ENCODE data around the gene IFRD2. TPM values are rescaled to one million over a fixed set of nuclear protein-coding genes. Genes with fewer than 3 reads are reported as not detected.

Gene IFRD2
- total RNA-seq, 4 donors from 2014 or later: 37.3 to 85.4 (median 64.9) TPM

DNA sequence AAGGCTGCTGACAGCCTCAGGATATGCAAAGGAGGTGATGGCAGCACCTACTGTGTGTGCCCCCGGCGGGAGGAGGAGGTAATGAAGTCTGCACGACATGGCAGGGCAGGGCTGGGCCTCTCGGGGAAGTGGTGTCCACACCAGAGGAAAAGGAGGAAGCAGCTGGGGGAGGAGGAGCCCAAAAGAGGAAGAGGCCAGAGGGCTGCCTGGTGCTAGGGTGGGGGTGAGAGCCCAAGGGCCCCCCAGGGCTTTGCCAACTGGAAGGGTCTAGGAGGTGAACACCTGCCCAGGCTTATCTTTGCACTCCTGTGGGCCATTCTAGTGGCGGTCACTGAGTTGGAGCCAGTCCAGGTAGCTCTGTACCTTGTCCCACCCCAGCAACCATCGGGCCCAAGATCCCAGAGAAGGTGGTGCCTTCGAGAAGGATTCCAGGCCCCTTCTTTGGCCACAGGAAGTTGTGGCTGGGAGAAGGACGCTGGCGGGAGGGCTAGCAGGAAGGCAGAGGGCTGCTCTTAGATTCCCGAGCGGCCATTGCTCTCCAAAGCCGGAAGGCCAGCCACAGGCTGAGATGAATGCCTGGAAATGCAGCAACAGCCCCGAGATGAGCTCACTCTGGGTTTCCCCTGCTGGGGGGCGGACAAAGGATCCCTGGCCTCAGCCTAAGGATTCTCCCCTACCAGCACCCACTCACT is 49.2 kb downstream of the IFRD2 start:
- peak; percentile 34 for ATAC-seq
- Histone ChIP-seq H3K27ac (peak overlapping the region in 3 of 4 donors; percentile 84 to 100 (median 96)), H3K36me3 (peaks cover 0 to 21% of the 10 kb centered on the region in 2 donors), H3K4me3 (peak overlapping the region in 1 of 2 donors; percentile 11), H3K4me1 (peaks cover 3 to 100% (median 92%) of the 10 kb centered on the region in 3 donors), H3K9me3 (no peaks in the 10 kb centered on the region), H3K27me3 (no peaks in the 10 kb centered on the region)
- TF ChIP-seq, protein P1, sequence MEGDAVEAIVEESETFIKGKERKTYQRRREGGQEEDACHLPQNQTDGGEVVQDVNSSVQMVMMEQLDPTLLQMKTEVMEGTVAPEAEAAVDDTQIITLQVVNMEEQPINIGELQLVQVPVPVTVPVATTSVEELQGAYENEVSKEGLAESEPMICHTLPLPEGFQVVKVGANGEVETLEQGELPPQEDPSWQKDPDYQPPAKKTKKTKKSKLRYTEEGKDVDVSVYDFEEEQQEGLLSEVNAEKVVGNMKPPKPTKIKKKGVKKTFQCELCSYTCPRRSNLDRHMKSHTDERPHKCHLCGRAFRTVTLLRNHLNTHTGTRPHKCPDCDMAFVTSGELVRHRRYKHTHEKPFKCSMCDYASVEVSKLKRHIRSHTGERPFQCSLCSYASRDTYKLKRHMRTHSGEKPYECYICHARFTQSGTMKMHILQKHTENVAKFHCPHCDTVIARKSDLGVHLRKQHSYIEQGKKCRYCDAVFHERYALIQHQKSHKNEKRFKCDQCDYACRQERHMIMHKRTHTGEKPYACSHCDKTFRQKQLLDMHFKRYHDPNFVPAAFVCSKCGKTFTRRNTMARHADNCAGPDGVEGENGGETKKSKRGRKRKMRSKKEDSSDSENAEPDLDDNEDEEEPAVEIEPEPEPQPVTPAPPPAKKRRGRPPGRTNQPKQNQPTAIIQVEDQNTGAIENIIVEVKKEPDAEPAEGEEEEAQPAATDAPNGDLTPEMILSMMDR (IDR thresholded peaks at IDR 0.05): peak in 2 of 4 experiments; percentile 5 to 15
- no peak for TF ChIP-seq POLR2A (IDR thresholded peaks at IDR 0.05)
- 38% methylated on average over 4 of the region's 14 CpGs; no CpG with 5 or more reads in 1 of the 2 donors for WGBS, 2 donors (ENCODE audit: low coverage in 1 of 2)

DNA sequence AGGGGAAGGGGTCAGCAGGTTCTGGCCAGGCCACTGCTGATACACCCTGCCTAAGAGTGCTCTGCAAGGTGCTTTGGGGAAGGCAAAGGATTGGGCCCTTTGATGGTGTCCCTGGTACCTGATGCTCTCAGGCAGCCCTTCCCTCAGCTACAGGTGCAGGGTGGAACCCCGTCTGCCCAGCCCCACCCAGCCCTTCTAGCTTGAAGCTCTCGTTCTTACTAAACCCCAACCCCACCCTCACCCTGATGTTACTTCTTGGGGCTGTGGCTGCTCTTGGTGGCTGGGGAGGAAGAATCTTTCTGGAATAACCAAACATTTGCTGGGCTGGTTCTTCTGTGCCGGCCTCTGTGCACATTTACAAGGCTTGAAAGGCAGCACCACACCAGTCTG is 49.9 kb downstream of the IFRD2 start:
- peaks cover 3 to 100% (median 90%) of the 10 kb centered on the region in 3 donors for H3K4me1 ChIP-seq
- no peak overlapping the region for H3K4me3 ChIP-seq

GRCh38 chr3:50241713-50242380 is 50.4 kb downstream of the IFRD2 start:
- no peak for ATAC-seq
- H3K4me3 ChIP-seq: no peak overlapping the region
- peaks cover 0 to 11% of the 10 kb centered on the region in 2 donors for H3K36me3 ChIP-seq
- TF ChIP-seq POLR2A (IDR thresholded peaks at IDR 0.05) (no peak), POLR2AphosphoS5 (IDR thresholded peaks at IDR 0.05) (no peak), EP300 (IDR thresholded peaks at IDR 0.05) (no peak)
- TF ChIP-seq, protein P1 (IDR thresholded peaks at IDR 0.05): no peak
- peaks cover 3 to 97% (median 85%) of the 10 kb centered on the region in 3 donors for H3K4me1 ChIP-seq
- no CpG with 5 or more reads among the region's 7 CpGs for WGBS, 2 donors (ENCODE audit: low coverage in 1 of 2)
- peak overlapping the region in 3 of 4 donors; percentile 84 to 100 (median 96) for H3K27ac ChIP-seq
- no peaks in the 10 kb centered on the region for H3K9me3 ChIP-seq
- H3K27me3 ChIP-seq: no peaks in the 10 kb centered on the region

More for the DNA sequence above, 49.9 kb downstream of the IFRD2 start:
- H3K27me3 ChIP-seq: no peaks in the 10 kb centered on the region
- no peak for TF ChIP-seq POLR2A (IDR thresholded peaks at IDR 0.05)
- no peak for TF ChIP-seq POLR2AphosphoS5 (IDR thresholded peaks at IDR 0.05)
- TF ChIP-seq EP300 (IDR thresholded peaks at IDR 0.05): no peak
- TF ChIP-seq, protein P1 (IDR thresholded peaks at IDR 0.05): no peak
- no peaks in the 10 kb centered on the region for H3K9me3 ChIP-seq
- peaks cover 0 to 16% of the 10 kb centered on the region in 2 donors for H3K36me3 ChIP-seq
- no CpG with 5 or more reads among the region's 3 CpGs for WGBS, 2 donors (ENCODE audit: low coverage in 1 of 2)
- ATAC-seq: no peak
- peak overlapping the region in 3 of 4 donors; percentile 84 to 100 (median 96) for H3K27ac ChIP-seq

DNA sequence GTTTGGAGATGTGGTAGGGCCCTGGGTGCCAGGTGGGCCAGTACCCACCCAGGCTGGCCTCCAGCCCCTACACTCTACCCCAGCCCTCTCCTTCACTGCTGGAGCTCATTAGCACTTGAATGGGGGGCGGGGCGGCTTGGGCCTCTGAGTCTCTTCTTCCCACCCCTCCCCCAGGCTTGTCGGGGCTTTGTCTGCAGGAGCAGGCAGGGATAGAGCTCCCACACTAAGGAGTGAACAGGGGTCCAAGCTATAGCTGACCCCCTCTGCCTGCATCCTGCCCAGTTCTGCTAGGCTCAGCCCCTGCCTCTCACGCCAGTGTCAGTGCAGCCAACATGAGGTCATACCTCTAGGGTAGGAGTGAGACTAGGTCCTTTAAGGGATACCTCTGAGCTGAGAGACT is 51.1 kb downstream of the IFRD2 start:
- WGBS, 2 donors (ENCODE audit: low coverage in 1 of 2): no CpG with 5 or more reads among the region's 4 CpGs
- H3K36me3 ChIP-seq: peaks cover 0 to 11% of the 10 kb centered on the region in 2 donors
- H3K27me3 ChIP-seq: no peaks in the 10 kb centered on the region
- no peak for TF ChIP-seq POLR2AphosphoS5 (IDR thresholded peaks at IDR 0.05)
- no peak for TF ChIP-seq EP300 (IDR thresholded peaks at IDR 0.05)
- TF ChIP-seq, protein P1 (IDR thresholded peaks at IDR 0.05): no peak
- TF ChIP-seq POLR2A (IDR thresholded peaks at IDR 0.05): no peak
- H3K27ac ChIP-seq: peak overlapping the region in 3 of 4 donors; percentile 84 to 100 (median 96)
- H3K4me3 ChIP-seq: no peak overlapping the region
- H3K4me1 ChIP-seq: peaks cover 0 to 91% (median 78%) of the 10 kb centered on the region in 3 donors
- no peaks in the 10 kb centered on the region for H3K9me3 ChIP-seq
- ATAC-seq: no peak

All from gastroesophageal sphincter (tissue), 4 donors.